ENCODE results near the gene DUSP15. TPM values are rescaled to one million over a fixed set of nuclear protein-coding genes. Genes with fewer than 3 reads are reported as not detected.
"Not testable (repeated sequence)": the region's sequence is repeated elsewhere in the genome, so short reads cannot be mapped to it uniquely, and the experiment has no call there.

Gene DUSP15
- total RNA-seq, 1 donor from 2014 or later: 0.82 TPM

- peak; percentile 91 for DNase-seq
These were observed 47.7 kb downstream of the DUSP15 start for GRCh38 chr20:31822421-31823330.

GRCh38 chr20:31821427-31821826 lies 48.9 kb downstream of the DUSP15 start:
- DNase-seq: no peak

GRCh38 chr20:31820228-31820627 lies 50.1 kb downstream of the DUSP15 start:
- DNase-seq: no peak

GRCh38 chr20:31819083-31819784 lies 51.1 kb downstream of the DUSP15 start, which contains the start of gene MYLK2:
Gene MYLK2, plus strand, starts transcription at chr20:31819356. Its CDS starts 225 bp downstream, at chr20:31819581.
- peak; percentile 95 for DNase-seq

- no peak for DNase-seq
These were observed 51.9 kb downstream of the DUSP15 start for GRCh38 chr20:31818376-31818908.

- DNase-seq: no peak
These were observed 52.9 kb downstream of the DUSP15 start for GRCh38 chr20:31817461-31817860.

GRCh38 chr20:31816221-31816620 lies 54.1 kb downstream of the DUSP15 start:
- no peak for DNase-seq

- peak; percentile 63 for DNase-seq
These were observed 54.7 kb downstream of the DUSP15 start for GRCh38 chr20:31815408-31816188.

GRCh38 chr20:31814142-31814541 lies 56.2 kb downstream of the DUSP15 start:
- not testable (repeated sequence) for DNase-seq

- DNase-seq: no peak
These were observed 56.7 kb downstream of the DUSP15 start for GRCh38 chr20:31813611-31814010.

GRCh38 chr20:31811796-31812728 lies 58.3 kb downstream of the DUSP15 start:
- DNase-seq: peak; percentile 94

- DNase-seq: no peak
These were observed 59.1 kb downstream of the DUSP15 start for GRCh38 chr20:31811198-31811597.

Small RNAs within 50 kb of the gene (small RNA-seq; reads per million reads assigned to genes)
- 0.05 reads per million for gene RNU1-94P (ENCODE audit: low replicate concordance)

Other genes starting within 250 kb of the DUSP15 start
- gene COX4I2, start 232.6 kb downstream of the DUSP15 start, total RNA-seq: 6.3 TPM
- 37.2 TPM for gene BCL2L1, start 147.7 kb downstream of the DUSP15 start, total RNA-seq
- gene TPX2, start 131.2 kb downstream of the DUSP15 start, total RNA-seq: 19.6 TPM
- 55.9 TPM for gene MYLK2, start 51.2 kb downstream of the DUSP15 start, total RNA-seq
- 3.6 TPM for gene FOXS1, start 24.9 kb downstream of the DUSP15 start, total RNA-seq
- gene TTLL9, start 107 bp upstream of the DUSP15 start, total RNA-seq: 1.0 TPM
- 6.5 TPM for gene PDRG1, start 81.5 kb upstream of the DUSP15 start, total RNA-seq
- gene XKR7, start 97.6 kb upstream of the DUSP15 start, total RNA-seq: under 0.01 TPM
- 9.7 TPM for gene CCM2L, start 139.9 kb upstream of the DUSP15 start, total RNA-seq
- 3.7 TPM for gene HCK, start 181.7 kb upstream of the DUSP15 start, total RNA-seq
- 27.3 TPM for gene TM9SF4, start 239.2 kb upstream of the DUSP15 start, total RNA-seq

Measured in tongue (tissue), 3 donors.